CD4-positive, alpha-beta T cell treated with Interleukin-15 for 1 hour (primary cell): ENCODE data around the gene ESRRA.

Experiments
- DNase-seq: peaks from one replicate; pipeline ENCODE4 v3.0.0-alpha.2; 2020

Gene ESRRA

DNA sequence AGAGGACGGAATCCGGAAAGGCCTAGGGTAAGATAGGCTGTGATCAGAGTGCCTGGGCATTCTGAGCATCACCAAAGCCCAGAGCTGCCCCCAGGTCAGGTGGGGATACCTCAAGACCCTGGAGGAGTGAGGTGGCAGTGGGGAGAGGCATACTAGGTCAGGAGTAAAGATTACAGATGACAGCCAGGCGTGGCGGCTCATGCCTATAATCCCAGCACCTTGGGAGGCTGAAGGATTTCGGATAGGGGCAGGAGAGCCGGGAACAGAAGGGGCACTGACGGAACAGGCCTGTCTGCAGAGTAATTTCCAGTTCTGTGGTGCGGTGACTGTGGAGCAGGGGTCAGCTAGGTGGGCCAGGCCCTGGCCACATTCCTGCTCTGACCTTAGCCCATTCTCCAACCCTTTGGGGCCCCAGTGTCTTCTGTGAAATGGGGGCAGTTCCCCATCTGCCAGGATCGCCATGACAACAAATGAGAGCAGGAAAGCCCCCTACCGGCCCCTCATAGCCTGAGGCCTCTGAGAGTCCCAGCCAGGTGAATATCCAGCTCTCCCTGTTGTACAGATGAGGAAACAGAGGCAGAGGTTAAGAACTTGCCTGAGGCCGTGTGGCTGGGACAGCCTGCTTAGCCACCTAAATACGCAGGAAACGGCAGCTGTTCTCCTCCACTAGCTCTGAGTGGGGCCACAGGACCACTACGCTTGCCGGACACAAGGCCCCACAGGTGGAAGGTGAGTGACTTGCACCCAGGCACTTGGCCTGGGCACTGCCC is 30.1 kb upstream of the ESRRA start:
- no peak for DNase-seq

DNA sequence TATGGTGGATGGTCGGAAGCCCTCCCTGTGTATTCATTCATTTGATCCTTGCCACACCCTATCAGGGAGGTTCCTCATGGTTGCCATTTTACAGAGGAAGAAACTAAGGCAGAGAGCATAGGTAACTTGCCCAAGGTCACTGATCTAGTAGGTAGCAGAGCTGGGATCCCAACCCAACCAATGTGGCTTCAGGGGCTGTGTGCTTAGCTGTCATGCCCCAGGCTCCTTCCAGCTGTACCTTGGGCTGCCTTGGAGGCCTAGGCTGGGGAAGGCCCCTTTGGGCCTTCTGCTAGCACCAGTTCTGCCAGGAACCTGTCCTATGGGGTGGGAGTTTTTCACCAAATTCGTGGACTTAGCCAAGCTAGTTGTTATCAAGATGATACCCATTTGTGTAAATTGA is 29.5 kb upstream of the ESRRA start:
- no peak for DNase-seq

DNA sequence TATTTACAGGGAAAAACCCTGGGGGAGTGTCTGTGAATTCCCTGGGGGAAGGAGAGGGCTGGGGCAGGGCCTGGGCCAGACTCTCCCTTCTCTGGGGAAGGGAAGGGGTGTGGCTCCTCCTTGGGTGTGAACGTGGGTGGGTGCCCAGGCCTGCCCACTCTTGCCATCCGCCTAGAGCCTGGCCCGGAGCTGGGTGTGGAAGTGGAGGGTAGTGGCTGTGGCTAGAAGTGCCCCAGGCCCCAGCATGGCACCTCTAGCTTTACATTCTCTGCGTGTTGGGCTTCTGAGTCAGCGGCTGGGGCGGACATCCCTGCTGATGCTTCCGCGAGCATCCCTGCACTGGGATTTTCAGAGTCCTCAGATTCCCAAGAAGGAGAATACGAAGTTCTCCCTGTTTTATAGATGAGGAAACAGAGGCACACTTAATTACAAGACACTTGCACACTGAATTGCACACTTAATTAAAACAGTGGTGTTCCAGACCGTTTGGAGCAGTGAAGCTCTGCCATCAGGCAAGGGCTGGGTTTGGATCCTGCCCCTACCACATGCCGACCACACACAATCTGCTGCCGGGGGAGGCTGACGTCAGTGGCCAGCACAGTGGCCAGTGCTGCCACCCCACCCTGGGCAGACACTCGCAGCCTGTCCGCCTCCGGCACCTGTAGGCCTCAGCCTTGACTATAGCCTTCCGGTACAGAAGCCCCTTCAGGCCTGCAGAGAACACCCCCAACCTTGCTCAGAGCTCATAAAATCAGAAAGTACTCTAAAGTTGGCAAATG is 28.5 kb upstream of the ESRRA start:
- no peak for DNase-seq

DNA sequence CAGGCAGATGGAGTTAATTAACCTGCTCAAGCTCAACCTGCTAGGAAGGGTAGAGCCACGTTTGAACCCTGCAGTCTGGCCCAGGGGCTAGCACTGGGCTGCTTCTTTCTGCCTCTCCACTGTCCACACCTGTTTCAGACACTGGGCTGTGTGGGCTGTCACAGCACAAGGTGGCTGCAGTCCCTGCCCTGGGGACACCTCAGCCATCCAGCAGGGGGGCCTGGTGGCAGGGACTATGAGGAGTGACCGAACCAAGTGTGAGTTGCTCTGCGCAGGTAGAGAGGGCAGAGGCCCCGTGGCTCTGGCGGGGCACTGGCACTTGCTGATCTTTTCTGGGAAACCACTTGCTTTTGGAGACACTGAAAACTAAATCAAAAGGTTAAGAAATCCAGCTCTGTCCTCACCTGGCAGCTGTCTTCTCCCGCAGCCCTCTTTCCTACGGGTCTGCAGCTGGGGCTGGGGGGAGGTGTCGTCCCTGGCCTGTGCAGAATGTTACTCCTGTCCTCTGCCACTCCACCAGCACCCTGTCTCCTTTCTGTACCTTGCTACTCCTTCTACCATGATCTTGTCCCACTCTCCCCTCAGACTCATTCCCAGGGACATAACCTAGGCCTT is 26.6 kb upstream of the ESRRA start:
- no peak for DNase-seq

DNA sequence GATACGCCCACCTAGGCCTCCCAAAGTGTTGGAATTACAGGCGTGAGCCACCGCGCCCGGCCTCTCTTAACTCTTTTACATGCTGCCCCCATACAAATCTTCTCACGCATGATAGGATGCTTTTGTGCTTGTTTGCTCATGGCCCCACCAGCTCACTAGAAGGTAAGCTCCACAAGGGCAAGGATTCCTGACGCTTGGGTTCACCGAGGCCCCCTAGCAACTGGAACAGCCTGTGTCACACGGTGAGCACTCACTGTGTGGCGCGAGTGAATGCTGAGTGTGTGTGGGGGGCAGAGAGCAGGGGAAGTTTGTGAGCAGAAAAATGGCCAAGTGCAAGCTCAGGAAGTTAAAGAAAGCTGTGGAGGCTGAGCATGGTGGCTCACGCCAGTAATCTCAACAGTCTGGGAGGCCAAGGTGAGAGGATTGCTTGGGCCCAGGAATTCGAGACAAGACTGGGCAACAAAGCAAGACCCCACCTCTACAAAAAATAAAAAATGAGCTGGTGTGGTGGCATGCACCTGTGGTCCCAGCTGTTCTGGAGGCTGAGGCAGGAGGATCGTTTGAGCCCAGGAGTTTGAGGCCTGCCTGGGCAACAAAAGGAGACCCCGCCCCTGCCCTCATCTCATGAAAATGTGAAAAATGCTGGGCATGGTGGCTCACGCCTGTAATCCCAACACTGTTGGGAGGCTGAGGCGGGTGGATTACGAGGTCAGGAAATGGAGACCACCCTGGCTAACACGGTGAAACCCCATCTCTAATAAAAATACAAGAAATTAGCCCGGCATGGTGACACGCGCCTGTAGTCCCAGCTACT is 23.2 kb upstream of the ESRRA start:
- no peak for DNase-seq

DNA sequence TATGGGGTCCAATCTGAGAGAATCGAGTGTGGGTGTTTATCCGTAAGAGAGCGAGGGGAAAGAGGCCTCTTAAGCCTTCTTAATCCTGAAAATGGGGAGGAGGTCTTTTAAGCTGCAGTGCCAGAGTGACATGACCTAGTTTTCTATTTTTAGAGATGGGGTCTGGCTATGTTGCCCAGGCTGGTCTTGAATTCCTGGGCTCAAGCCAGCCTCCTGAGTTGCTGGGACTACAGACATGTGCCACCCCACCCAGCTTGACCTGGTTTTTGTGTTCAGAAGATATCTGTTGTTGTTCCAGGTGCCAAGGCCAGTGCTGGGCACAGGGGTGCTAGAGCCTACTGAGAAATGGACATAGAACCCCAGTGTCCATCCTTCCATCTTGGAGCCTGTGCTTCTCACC is 22.2 kb upstream of the ESRRA start:
- no peak for DNase-seq

DNA sequence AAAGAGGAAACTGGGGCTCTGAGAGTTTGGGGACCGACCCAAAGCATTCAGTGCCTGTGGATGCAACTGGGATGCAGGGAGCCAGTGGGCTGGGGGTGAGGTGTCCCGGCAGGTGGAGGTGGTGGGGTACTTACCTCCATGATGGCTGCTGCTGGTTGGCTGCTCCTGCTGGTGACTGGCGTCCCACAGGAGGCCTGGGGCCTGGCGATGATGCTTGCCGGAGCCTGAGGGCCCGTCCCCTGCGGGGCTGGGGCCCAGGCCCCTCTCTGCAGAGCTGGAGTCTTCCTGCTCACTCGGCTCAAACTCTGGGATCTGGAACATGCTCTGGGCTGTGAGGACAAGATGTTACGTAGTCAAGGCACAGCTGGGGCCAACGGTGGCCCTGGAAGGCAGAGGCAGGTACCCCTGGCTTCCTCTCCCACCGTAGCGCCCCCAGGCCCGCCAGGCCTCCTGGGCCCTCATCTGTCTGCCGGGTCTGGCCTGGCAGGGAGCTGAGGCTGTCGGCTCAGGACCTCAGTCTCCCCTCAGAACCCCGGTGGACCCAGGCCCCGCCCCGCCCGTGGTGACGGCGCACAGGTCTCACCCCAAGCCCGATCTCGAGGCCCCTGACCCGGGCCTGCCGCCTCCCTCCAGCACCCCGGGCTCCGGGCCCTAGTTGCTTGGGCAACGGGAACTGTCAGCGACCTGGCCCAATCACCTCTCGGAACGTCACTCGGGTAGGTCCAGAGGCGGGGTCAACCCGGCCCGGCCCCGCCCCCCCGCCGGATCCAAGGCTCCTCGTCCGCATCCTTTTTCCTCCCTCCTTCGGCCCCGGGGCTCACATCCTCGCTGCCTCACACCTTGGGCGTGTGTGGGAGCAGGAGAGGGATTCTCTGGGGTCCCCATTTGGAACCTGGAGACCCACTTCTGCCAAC is 21.0 kb upstream of the ESRRA start, which contains the start of gene BAD:
Gene BAD (minus strand): TSS at position 618 of the 914 bp plus-strand sequence. CDS start 297 bp downstream, at position 321.
- DNase-seq, result peak; percentile 95

DNA sequence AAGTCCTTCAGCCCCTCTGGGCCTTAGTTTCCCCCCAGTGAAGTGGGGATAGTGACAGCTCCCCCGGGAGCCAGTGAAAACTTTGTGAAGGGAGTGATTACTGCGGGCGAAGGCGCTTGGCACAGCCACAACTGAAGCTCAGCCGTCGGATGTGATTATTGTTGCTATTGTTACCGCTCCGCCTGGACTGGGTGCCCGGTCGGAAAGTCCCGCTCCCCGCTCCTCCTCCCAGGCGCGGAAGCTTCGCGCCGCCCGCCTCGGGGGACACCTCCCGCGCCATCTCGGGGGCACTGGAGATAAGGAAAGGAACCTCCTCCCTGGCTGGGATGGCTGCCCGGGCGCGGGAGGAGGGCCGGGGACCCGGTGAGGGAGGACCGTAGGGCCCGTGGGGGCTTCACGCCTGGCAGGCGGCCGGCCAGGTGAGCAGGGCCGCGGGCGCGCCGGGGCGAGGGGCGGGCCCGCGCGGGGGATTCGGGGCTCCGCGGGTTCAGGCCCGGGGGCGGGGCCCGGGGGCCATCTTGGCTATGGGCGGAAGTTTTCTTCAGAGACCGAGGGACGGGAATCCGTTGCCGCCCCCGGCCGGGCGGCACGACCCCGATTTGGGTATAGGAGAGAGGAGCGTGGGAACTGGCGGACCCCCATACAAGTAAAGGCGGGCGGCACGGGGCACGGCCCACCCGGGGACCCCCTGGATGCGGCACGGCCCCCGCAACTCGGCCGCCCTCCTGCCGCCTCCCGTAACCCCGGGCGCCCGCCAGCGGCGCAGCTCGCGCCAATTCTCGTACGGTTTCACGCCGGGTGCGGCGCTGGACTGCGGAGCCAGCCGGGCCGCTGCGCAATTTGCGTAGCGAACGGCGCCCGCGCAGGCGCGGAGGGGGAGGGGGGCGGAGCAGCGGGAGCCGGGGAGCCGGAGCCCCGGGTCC is 20.1 kb upstream of the ESRRA start, which contains the start of gene GPR137:
Gene GPR137 (plus strand): TSS at position 887 of the 923 bp plus-strand sequence. CDS start 677 bp downstream, outside the sequence.
- peak; percentile 91 for DNase-seq

DNA sequence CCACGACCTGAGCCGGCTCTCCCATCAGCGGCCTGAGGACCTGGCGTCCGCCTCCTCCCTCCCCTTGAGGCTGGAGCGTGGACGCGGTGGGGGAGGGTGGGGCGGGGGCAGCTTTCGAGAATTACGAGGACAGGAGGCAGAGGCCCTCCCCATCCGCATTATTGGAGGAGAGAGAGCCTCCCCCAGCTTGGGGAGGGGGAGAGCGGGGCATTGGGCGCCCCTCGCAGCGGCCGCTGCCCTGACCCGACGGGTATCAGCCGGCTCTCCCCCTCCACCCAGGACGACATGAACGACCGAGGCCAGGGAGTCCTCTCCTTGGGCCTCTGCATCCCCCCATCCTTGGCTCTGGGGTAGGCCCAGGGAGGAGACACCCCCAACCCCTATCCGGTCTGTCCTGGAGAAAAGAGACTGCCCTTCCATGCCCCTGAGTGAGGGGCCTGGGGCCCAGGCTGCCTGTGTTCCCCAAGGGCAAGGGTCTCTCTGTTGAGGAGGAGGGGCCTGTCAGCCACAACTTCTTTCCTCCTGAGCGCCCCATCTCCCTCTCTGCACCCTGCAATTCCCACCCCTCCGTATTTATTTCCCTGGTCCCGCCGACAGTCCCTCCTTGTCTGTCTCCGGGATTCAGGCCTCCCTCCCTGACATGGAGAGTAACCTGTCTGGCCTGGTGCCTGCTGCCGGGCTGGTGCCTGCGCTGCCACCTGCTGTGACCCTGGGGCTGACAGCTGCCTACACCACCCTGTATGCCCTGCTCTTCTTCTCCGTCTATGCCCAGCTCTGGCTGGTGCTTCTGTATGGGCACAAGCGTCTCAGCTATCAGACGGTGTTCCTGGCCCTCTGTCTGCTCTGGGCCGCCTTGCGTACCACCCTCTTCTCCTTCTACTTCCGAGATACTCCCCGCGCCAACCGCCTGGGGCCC is 19.2 kb upstream of the ESRRA start:
- DNase-seq, result no peak

DNA sequence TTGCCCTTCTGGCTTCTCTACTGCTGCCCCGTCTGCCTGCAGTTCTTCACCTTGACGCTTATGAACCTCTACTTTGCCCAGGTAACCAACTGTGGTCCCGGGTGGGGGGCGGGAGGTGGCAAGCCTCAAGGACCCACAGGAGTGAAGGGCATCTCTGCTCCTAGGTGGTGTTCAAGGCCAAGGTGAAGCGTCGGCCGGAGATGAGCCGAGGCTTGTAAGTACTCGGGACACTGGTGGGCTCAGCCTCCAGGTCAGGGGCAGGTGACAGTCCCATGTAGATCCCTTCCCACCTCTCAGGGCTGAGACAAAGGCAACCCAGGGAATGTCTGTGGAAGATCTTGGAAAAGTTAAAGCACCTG is 18.5 kb upstream of the ESRRA start:
- no peak for DNase-seq

DNA sequence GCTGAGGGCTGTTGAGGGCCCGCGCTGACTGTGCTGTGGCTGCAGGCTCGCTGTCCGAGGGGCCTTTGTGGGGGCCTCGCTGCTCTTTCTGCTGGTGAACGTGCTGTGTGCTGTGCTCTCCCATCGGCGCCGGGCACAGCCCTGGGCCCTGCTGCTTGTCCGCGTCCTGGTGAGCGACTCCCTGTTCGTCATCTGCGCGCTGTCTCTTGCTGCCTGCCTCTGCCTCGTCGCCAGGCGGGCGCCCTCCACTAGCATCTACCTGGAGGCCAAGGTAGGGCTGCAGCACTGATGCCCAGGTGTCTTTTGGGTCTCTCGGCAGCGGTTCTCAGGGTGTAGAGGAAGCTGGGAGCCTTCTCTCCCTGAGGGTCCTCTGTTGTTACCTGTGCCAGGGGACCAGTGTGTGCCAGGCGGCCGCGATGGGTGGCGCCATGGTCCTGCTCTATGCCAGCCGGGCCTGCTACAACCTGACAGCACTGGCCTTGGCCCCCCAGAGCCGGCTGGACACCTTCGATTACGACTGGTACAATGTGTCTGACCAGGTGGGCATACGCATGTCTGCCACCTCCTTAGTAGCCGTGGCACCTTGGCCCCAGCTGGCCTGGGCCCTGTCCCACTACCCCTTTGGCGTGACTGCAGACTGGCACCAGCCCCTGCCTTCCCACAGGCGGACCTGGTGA is 17.5 kb upstream of the ESRRA start:
- DNase-seq, result no peak

DNA sequence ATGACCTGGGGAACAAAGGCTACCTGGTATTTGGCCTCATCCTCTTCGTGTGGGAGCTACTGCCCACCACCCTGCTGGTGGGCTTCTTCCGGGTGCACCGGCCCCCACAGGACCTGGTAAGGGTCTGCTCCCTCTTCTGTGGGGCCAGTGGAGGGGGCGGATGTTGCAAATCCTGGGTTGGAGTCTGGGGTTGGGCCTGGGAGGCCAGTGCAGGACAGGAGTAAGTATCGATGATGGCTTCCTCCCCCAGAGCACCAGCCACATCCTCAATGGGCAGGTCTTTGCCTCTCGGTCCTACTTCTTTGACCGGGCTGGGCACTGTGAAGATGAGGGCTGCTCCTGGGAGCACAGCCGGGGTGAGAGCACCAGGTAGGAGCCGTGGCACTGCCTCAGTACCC is 17.0 kb upstream of the ESRRA start:
- DNase-seq, result no peak

DNA sequence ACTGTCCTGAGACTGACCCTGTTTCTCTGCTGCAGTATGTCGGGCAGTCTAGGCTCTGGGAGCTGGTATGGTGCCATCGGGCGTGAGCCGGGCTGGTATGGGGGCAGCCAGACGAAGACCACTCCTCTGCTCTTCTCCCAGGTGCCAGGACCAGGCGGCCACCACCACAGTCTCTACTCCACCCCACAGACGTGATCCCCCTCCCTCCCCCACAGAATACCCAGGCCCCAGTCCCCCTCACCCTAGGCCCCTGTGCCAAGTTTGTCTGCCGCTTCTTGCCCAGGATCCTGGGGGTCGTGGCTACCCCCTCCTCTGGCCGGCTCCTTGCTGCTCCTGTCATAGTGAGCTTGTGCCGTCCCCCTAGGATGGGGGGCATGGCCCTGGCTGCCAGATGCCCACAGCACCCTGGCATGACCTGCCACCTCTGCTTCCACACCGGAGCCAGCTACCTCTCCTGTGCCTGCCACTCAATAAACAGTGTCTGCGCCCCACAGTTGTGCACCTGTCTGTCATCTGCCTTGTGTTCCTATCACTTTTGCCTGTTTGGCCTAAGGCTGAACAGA is 16.2 kb upstream of the ESRRA start:
- no peak for DNase-seq

DNA sequence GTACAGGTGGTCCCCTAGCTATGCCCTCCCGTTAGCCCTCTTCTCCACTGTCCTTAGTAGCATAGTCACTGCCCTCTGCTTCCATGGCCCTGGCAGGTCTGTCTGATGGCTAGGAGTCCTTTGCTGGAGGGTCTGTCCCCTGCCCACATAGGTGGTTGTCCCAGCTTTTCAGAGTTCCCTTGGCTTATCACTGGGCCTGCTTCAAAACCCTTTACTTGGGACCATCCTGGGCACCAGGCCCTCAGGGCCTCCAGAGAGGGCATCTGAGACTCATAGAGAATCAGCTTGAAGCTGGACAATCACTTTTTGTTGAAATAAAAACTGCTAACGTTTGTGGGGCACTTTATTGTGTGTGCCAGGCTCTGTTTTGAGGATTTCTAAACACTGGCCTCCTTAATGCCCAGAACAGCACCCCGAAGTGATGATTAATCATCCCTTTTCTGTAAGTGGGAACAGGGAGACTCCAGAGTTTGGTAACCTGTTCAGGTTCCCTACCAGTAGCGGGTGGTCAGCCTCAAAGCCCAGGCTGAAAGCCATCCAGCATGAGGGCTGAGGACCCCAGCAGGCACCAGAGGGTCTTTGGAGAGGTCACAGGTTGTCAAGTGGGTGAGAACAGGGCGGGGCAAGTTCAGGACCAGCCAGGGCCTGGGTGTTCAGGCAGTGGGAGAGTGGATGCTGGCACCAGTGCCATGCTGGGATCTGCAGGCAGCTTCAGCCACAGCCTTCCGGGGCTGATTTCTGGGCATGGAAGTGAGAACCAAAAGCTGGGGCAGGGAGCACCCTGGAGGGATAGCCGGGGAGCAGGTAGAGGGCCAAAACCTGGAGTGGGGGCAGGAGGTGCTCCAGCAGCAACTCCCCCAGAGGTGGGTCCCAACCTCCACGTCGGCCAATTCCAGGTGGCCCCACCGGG is 14.7 kb upstream of the ESRRA start:
- no peak for DNase-seq

DNA sequence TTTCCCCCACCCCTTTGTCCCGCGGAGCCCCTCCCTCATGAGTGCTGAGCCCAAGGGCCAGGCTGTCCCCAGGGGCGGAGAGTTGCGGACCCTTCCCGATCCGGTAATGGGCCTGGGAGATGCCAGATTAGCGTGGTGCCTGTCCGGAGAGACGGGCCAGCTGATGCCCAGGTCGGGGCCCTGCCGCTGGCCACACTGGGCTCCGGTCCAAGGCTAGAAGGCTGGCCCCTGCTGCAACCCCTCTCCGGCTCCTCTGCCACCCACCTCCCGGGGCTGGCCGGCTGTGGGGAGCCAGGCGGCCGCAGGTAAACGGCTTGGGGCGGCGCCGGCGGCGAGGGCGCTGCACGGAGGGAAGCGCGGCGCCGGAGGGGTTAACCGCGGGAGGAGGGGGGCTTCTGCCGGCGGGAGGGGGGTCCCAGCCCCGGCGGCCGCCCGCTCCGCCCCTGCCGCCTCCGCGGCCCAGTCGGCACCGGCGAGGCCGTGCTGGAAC is 14.0 kb upstream of the ESRRA start, which contains the start of gene KCNK4:
Gene KCNK4 (plus strand): TSS at position 41 of the 490 bp plus-strand sequence. CDS start 1,717 bp downstream, outside the sequence.
- no peak for DNase-seq

DNA sequence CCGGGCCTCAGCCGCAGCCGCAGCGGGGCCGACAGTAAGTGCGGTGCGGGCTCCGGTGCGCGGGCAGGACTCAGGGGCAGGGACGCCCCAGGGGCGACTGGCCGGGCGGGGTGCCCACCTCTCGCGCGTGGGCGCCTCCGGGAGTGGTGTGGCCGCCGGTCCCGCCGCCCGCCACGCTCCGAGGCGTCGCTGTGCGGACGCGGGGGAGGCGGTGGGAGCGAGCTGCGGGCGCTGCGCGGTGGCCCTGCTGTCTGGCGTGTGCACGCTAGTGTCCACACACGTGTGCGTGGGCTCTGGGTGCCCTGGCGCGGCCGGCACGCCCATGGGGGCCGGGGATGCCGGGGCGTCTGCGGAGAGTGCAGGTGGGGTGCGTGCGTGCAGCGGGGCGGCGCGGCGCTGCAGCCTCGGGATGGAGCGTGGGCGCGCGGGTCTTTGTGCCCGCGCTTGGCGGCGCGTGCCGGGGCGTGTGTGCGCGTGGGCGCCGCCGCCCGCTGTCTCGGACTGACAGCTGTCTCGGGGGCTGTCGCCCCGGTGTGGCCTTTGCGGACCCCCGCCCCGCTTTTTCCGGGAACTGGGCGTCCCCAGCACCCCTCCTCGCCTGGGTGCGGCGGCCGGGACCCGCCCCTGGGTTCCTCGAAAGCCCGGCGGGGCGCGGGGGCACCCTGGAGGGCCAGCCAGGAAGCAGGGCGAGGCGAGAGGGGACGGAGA is 13.4 kb upstream of the ESRRA start:
- DNase-seq, result no peak
